ENCODE data around the gene RUFY1. TPM values are rescaled to one million over a fixed set of nuclear protein-coding genes. Genes with fewer than 3 reads are reported as not detected.

The RUFY1 gene
- total and polyA plus RNA-seq, 2 experiments from 2014 or later = 38.6 to 42.3 TPM

DNA sequence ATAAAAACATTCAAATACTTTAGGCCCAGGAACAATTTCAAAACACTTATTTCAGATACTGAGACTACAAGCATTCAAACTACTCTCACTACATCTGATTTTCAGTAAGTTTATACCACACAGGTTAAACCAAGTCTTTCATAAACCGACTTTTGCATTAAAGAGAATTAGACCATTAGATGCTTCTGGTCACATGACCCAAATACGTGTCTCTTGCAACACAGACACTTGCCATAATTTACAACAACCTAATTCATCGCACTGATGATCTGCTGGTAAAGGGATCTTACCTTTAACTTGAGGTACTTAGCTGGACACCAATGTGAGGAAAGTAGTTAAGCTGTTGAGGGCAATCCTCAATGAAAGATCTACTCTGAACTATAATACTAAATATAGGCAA is 69.9 kb downstream of the RUFY1 start:
- Histone ChIP-seq H3K4me1 (ENCODE audit: insufficient read depth) (peaks cover 29% of the 10 kb centered on the region), H3K27me3 (no peaks in the 10 kb centered on the region), H3K9me2 (replicated peaks; ENCODE audit: insufficient read depth) (no peaks in the 10 kb centered on the region), H3K79me2 (peaks cover 88% of the 10 kb centered on the region), H3K4me2 (peak overlapping the region; percentile 95), H3K9me3 (ENCODE audit: low read depth) (no peaks in the 10 kb centered on the region), H3K27ac (peak overlapping the region; percentile 13), H3K36me3 (replicated peaks; ENCODE audit: insufficient read depth, low read depth) (peaks cover 30% of the 10 kb centered on the region), H2AFZ (no peak overlapping the region), H3K4me3 (peak overlapping the region; percentile 92), H4K20me1 (ENCODE audit: insufficient read depth, poor library complexity, severe bottlenecking) (peaks cover 77% of the 10 kb centered on the region)
- no peak for TF ChIP-seq EZH2 (IDR thresholded peaks at IDR 0.05; ENCODE audit: borderline replicate concordance)
- no peak for TF ChIP-seq CTCF (IDR thresholded peaks at IDR 0.05; ENCODE audit: poor library complexity)
- TF ChIP-seq EZH2phosphoT487 (IDR thresholded peaks at IDR 0.05; ENCODE audit: low read depth, severe bottlenecking, unreplicated experiment) = no peak
- WGBS (ENCODE audit: low lambda C conversion rate, missing lambda C conversion rate) = 17% methylated on average over 3 of the region's 3 CpGs
- DNase-seq (ENCODE audit: low spot score) = no peak

- H3K36me3 ChIP-seq (replicated peaks; ENCODE audit: insufficient read depth, low read depth) = peaks cover 30% of the 10 kb centered on the region
- H3K4me2 ChIP-seq = peak overlapping the region; percentile 95
- WGBS (ENCODE audit: low lambda C conversion rate, missing lambda C conversion rate) = 11% methylated on average over 5 of the region's 5 CpGs
- no peaks in the 10 kb centered on the region for H3K9me3 ChIP-seq (ENCODE audit: low read depth)
- TF ChIP-seq EZH2 (IDR thresholded peaks at IDR 0.05; ENCODE audit: borderline replicate concordance) = no peak
- peak overlapping the region; percentile 13 for H3K27ac ChIP-seq
- peaks cover 83% of the 10 kb centered on the region for H3K79me2 ChIP-seq
- DNase-seq (ENCODE audit: low spot score) = no peak
- H4K20me1 ChIP-seq (ENCODE audit: insufficient read depth, poor library complexity, severe bottlenecking) = peaks cover 71% of the 10 kb centered on the region
- peaks cover 29% of the 10 kb centered on the region for H3K4me1 ChIP-seq (ENCODE audit: insufficient read depth)
- no peak overlapping the region for H2AFZ ChIP-seq
- H3K4me3 ChIP-seq = peak overlapping the region; percentile 92
- no peaks in the 10 kb centered on the region for H3K9me2 ChIP-seq (replicated peaks; ENCODE audit: insufficient read depth)
- no peaks in the 10 kb centered on the region for H3K27me3 ChIP-seq
These were observed 70.5 kb downstream of the RUFY1 start for GRCh38 chr5:179620703-179621350.

- Histone ChIP-seq H3K9me3 (ENCODE audit: low read depth) (no peaks in the 10 kb centered on the region), H3K79me2 (peaks cover 74% of the 10 kb centered on the region), H3K4me1 (ENCODE audit: insufficient read depth) (peaks cover 23% of the 10 kb centered on the region), H3K27me3 (no peaks in the 10 kb centered on the region), H3K4me2 (peak overlapping the region; percentile 95), H4K20me1 (ENCODE audit: insufficient read depth, poor library complexity, severe bottlenecking) (peaks cover 63% of the 10 kb centered on the region), H2AFZ (no peak overlapping the region), H3K9me2 (replicated peaks; ENCODE audit: insufficient read depth) (no peaks in the 10 kb centered on the region), H3K4me3 (peak overlapping the region; percentile 92), H3K36me3 (replicated peaks; ENCODE audit: insufficient read depth, low read depth) (peaks cover 25% of the 10 kb centered on the region), H3K27ac (peak overlapping the region; percentile 70)
- no peak for TF ChIP-seq EZH2 (IDR thresholded peaks at IDR 0.05; ENCODE audit: borderline replicate concordance)
- no peak for TF ChIP-seq EZH2phosphoT487 (IDR thresholded peaks at IDR 0.05; ENCODE audit: low read depth, severe bottlenecking, unreplicated experiment)
- TF ChIP-seq CTCF (IDR thresholded peaks at IDR 0.05; ENCODE audit: poor library complexity) = no peak
- WGBS (ENCODE audit: low lambda C conversion rate, missing lambda C conversion rate) = 3% methylated on average over 11 of the region's 11 CpGs
- no peak for DNase-seq (ENCODE audit: low spot score)
These were observed 71.3 kb downstream of the RUFY1 start for GRCh38 chr5:179621551-179622214.

Data from hepatocyte (in vitro differentiated cells).